Measurements from ENCODE around the gene FAM8A1.

GRCh38 chr6:17615794-17616193, 15.7 kb downstream of the FAM8A1 start:
- TF ChIP-seq POLR2AphosphoS5 (IDR thresholded peaks at IDR 0.05; ENCODE audit: low read depth, low read length) (no peak), POLR2A (IDR thresholded peaks at IDR 0.05; ENCODE audit: low read depth, low read length) (no peak), SPI1 (IDR thresholded peaks at IDR 0.05; ENCODE audit: low read depth, low read length) (no peak), TAF1 (IDR thresholded peaks at IDR 0.05; ENCODE audit: low read depth, low read length) (no peak), POU2F2 (IDR thresholded peaks at IDR 0.05; ENCODE audit: low read depth, low read length) (no peak), PAX5 (IDR thresholded peaks at IDR 0.05; ENCODE audit: insufficient read depth, low read length, severe bottlenecking) (no peak)
